Liver (tissue), 3 donors: ENCODE measurements around the gene GPR152.

Experiments
- RAD21 ChIP-seq, 2 donors: IDR thresholded peaks; 2 replicates each; pipeline ENCODE4 v1.6.1; 2016; ENCODE audit warnings: antibody characterized with exemption in 2 of 2, mild to moderate bottlenecking in 2 of 2
- RXRA ChIP-seq, 2 donors: IDR thresholded peaks; 2 replicates each; pipeline ENCODE4 v1.6.1; 2017 to 2018; ENCODE audit warnings: antibody characterized with exemption in 2 of 2, mild to moderate bottlenecking in 1 of 2
- TF ChIP-seq, protein P1 (sequence below): fragments of 150-350 bp; IDR thresholded peaks from 2 replicates; pipeline ENCODE4 v1.5.1; 2017; ENCODE audit warnings: improper control_type of control experiment, low read depth, low read length; ENCODE audit not compliant: missing input control
- TF ChIP-seq, protein P2 (sequence below): IDR thresholded peaks from 2 replicates; pipeline ENCODE4 v1.6.1; 2016; ENCODE audit warnings: antibody characterized with exemption
- TF ChIP-seq, protein P3 (sequence below): IDR thresholded peaks from 2 replicates; pipeline ENCODE4 v1.6.1; 2016; ENCODE audit warnings: antibody characterized with exemption
- TF ChIP-seq, protein P4 (sequence below): IDR thresholded peaks from 2 replicates; pipeline ENCODE4 v1.6.1; 2016; ENCODE audit warnings: antibody characterized with exemption
- donor health status: healthy.
- donor health status: healthy.

DNA sequence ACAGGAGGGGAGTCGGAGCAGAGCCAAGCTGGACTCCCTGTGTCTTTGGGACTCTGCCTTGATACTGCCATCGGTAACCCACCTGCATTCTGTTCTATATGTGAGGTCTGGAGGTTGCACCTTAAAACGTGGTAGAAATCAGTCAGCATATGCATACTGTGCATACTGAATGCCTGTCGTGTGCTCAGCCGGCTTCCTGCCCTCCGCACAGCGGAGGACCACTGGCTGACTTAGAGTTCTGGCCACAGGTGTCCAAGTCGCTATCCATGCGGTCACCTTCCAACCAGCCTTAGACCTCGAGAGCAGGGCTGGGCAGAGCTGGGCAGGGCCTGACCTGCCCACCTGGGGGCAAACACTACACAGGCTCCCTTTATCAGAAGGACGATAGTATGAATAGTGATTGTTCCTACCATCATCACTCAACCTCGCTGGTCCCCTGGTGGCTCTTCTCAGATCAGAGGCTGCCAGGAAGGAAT, 44.8 kb downstream of the GPR152 start:
- TF ChIP-seq, protein P1, sequence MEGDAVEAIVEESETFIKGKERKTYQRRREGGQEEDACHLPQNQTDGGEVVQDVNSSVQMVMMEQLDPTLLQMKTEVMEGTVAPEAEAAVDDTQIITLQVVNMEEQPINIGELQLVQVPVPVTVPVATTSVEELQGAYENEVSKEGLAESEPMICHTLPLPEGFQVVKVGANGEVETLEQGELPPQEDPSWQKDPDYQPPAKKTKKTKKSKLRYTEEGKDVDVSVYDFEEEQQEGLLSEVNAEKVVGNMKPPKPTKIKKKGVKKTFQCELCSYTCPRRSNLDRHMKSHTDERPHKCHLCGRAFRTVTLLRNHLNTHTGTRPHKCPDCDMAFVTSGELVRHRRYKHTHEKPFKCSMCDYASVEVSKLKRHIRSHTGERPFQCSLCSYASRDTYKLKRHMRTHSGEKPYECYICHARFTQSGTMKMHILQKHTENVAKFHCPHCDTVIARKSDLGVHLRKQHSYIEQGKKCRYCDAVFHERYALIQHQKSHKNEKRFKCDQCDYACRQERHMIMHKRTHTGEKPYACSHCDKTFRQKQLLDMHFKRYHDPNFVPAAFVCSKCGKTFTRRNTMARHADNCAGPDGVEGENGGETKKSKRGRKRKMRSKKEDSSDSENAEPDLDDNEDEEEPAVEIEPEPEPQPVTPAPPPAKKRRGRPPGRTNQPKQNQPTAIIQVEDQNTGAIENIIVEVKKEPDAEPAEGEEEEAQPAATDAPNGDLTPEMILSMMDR: no peak
- TF ChIP-seq RAD21 (IDR thresholded peaks at IDR 0.05) (no peak), RXRA (IDR thresholded peaks at IDR 0.05) (no peak)
- TF ChIP-seq, protein P2, sequence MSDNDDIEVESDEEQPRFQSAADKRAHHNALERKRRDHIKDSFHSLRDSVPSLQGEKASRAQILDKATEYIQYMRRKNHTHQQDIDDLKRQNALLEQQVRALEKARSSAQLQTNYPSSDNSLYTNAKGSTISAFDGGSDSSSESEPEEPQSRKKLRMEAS: no peak
- TF ChIP-seq, protein P3, sequence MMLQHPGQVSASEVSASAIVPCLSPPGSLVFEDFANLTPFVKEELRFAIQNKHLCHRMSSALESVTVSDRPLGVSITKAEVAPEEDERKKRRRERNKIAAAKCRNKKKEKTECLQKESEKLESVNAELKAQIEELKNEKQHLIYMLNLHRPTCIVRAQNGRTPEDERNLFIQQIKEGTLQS: no peak
- TF ChIP-seq, protein P4, sequence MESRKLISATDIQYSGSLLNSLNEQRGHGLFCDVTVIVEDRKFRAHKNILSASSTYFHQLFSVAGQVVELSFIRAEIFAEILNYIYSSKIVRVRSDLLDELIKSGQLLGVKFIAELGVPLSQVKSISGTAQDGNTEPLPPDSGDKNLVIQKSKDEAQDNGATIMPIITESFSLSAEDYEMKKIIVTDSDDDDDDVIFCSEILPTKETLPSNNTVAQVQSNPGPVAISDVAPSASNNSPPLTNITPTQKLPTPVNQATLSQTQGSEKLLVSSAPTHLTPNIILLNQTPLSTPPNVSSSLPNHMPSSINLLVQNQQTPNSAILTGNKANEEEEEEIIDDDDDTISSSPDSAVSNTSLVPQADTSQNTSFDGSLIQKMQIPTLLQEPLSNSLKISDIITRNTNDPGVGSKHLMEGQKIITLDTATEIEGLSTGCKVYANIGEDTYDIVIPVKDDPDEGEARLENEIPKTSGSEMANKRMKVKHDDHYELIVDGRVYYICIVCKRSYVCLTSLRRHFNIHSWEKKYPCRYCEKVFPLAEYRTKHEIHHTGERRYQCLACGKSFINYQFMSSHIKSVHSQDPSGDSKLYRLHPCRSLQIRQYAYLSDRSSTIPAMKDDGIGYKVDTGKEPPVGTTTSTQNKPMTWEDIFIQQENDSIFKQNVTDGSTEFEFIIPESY: no peak
